OCI-LY7 (cell line): ENCODE data around the gene DAGLA.

Experiments
- EZH2phosphoT487 ChIP-seq: fragments of 200-600 bp; sonication (generic); IDR thresholded peaks from 2 replicates; pipeline ENCODE4 v1.6.1; 2018; ENCODE audit warnings: low read depth, borderline replicate concordance, mild to moderate bottlenecking, mixed run types, antibody characterized with exemption, low read length, moderate library complexity, mixed read lengths
- TF ChIP-seq, protein P1 (sequence below): fragments of 200-600 bp; sonication (generic); conservative IDR thresholded peaks from 2 replicates; pipeline ENCODE4 v1.5.1; 2014; ENCODE audit warnings: mild to moderate bottlenecking, antibody characterized with exemption, low read length, moderate library complexity, mixed read lengths

DNA sequence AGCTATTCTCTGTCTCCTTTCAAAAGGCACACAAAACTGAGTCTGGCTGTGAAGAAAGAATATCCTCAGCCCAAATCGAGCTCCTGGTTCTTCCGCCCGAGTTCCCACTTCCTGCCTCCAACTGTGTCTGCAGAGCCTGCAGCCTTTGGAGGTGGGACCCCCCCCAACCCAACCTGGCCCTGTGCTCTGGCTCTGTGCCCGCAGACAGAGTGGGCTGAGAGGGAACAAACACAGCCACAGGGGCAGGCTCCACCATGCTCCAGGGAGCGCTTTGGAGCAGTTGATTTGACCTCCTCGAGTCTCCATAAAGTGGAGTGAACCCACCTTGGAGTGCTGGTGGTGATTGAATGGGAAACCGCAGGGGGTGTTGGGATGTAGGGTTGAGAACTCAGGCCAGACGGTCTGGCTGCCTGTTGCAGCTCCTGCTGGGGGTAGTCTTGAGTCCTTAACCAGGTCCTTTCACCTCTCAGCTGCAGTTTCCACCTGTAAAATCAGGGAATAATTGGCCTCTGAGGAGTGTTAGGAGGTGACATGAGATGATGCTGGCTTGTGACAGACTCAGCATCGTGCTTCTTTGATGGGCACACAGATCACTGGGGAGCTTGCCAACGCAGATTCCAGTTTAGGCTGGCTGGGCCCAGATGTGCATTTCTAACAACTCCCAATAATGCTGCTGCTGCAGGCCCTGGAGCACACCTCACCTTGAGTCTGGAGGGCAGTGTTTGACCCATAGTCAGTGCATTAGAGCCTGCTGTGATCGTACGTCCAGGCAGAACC, 11.4 kb downstream of the DAGLA start:
- TF ChIP-seq, protein P1, sequence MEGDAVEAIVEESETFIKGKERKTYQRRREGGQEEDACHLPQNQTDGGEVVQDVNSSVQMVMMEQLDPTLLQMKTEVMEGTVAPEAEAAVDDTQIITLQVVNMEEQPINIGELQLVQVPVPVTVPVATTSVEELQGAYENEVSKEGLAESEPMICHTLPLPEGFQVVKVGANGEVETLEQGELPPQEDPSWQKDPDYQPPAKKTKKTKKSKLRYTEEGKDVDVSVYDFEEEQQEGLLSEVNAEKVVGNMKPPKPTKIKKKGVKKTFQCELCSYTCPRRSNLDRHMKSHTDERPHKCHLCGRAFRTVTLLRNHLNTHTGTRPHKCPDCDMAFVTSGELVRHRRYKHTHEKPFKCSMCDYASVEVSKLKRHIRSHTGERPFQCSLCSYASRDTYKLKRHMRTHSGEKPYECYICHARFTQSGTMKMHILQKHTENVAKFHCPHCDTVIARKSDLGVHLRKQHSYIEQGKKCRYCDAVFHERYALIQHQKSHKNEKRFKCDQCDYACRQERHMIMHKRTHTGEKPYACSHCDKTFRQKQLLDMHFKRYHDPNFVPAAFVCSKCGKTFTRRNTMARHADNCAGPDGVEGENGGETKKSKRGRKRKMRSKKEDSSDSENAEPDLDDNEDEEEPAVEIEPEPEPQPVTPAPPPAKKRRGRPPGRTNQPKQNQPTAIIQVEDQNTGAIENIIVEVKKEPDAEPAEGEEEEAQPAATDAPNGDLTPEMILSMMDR = no peak
- no peak for TF ChIP-seq EZH2phosphoT487
